ENCODE results near the gene ELN. TPM values are rescaled to one million over a fixed set of nuclear protein-coding genes. Genes with fewer than 3 reads are reported as not detected.

The ELN gene
- total and polyA plus RNA-seq, 2 of the 4 experiments (the other 2 are of a cell fraction): 2.2 to 14.3 TPM

- Histone ChIP-seq H4K91ac (ENCODE audit: insufficient read depth, low read depth, low read length) (peak within 1 kb of the TSS; percentile 92), H2AK9ac (replicated peaks; ENCODE audit: low read depth, low read length, poor library complexity) (peak within 1 kb of the TSS; percentile 91), H2BK5ac (ENCODE audit: low read depth, low read length, poor library complexity, severe bottlenecking) (peak within 1 kb of the TSS; percentile 65), H3K36me3 (ENCODE audit: control insufficient read depth, insufficient read depth, low read length) (peaks cover 12% of the 10 kb centered on the region), H2BK15ac (ENCODE audit: low read depth, low read length) (peak within 1 kb of the TSS; percentile 74; the same call in 1 of the 3 replicates), H3K14ac (replicated peaks; ENCODE audit: low read depth, low read length) (peak within 1 kb of the TSS; percentile 92), H3K23ac (ENCODE audit: low read depth, low read length) (peak within 1 kb of the TSS; percentile 79; the same call in 1 of the 2 replicates), H2BK20ac (ENCODE audit: low read depth, low read length) (peak within 1 kb of the TSS; percentile 20; the same call in 1 of the 2 replicates), H2AK5ac (ENCODE audit: low read depth, low read length) (peak within 1 kb of the TSS; percentile 95), H2BK120ac (ENCODE audit: low read depth, low read length) (peak within 1 kb of the TSS; percentile 69), H3K79me1 (ENCODE audit: low read depth in 1 of 2, low read length in 2 of 2) (peaks cover 22 to 39% of the 10 kb centered on the region in 2 experiments), H3K4me3 (ENCODE audit: insufficient read depth, low read depth, low read length) (peak within 1 kb of the TSS; percentile 67), H3K4me1 (ENCODE audit: control insufficient read depth, insufficient read depth, low read length) (peaks cover 24% of the 10 kb centered on the region), H4K20me1 (ENCODE audit: insufficient read depth, low read length) (peaks cover 11% of the 10 kb centered on the region), H3K27ac (ENCODE audit: insufficient read depth, low read length) (peak within 1 kb of the TSS; percentile 96), H3K4me2 (ENCODE audit: low read depth, low read length) (peak within 1 kb of the TSS; percentile 94), H4K5ac (ENCODE audit: low read depth, low read length) (peak within 1 kb of the TSS; percentile 50), H3K56ac (ENCODE audit: extremely low read depth, insufficient read depth, low read length) (peak within 1 kb of the TSS; percentile 76), H3K27me3 (ENCODE audit: control insufficient read depth, insufficient read depth, low read length) (no peaks in the 10 kb centered on the region), H2AFZ (replicated peaks; ENCODE audit: low read length, poor library complexity) (peak within 1 kb of the TSS; percentile 90), H3K4ac (ENCODE audit: low read depth, low read length) (peak within 1 kb of the TSS; percentile 90), H3K9me1 (ENCODE audit: insufficient read depth, low read length) (peaks cover 23% of the 10 kb centered on the region), H4K8ac (ENCODE audit: low read depth in 2 of 2, low read length in 2 of 2) (peak within 1 kb of the TSS; percentile 64 to 89), H3K9ac (ENCODE audit: low read depth, low read length) (peak within 1 kb of the TSS; percentile 82), H3K9me3 (ENCODE audit: control insufficient read depth, insufficient read depth, low read length) (no peaks in the 10 kb centered on the region), H3K18ac (ENCODE audit: low read depth, low read length) (peak within 1 kb of the TSS; percentile 36)
- 8% methylated on average over 32 of the region's 71 CpGs; no CpG with 5 or more reads in 1 of the 2 experiments for WGBS, 2 experiments (ENCODE audit: extremely low coverage in 2 of 2, insufficient read length in 1 of 2)
- ATAC-seq (ENCODE audit: low read depth) (peak; percentile 85), DNase-seq (peak; percentile 79)
- no TSS peak for BruUV-seq (replicated peaks)
- no peak for TF ChIP-seq NFE2L2 (IDR thresholded peaks at IDR 0.05; ENCODE audit: low read depth, low read length)
- TF ChIP-seq MAFK (IDR thresholded peaks at IDR 0.05; ENCODE audit: low read depth, low read length): no peak
- no peak for TF ChIP-seq CEBPB (IDR thresholded peaks at IDR 0.05; ENCODE audit: low read depth, low read length)
- TF ChIP-seq POLR2A (IDR thresholded peaks at IDR 0.05; ENCODE audit: low read depth, low read length): peak; percentile 78
- TF ChIP-seq SMC3 (IDR thresholded peaks at IDR 0.05; ENCODE audit: low read depth, low read length): no peak
- TF ChIP-seq MAZ (IDR thresholded peaks at IDR 0.05; ENCODE audit: borderline replicate concordance, low read depth, low read length): peak; percentile 71; the same call in 1 of the 2 replicates
- no peak for TF ChIP-seq CHD1 (IDR thresholded peaks at IDR 0.05; ENCODE audit: low read depth, low read length)
- TF ChIP-seq RAD21 (IDR thresholded peaks at IDR 0.05; ENCODE audit: low read length): no peak
- TF ChIP-seq ELK1 (IDR thresholded peaks at IDR 0.05; ENCODE audit: borderline replicate concordance, low read depth, low read length): no peak
- intact Hi-C loops (cut with micrococcal nuclease): no loop called here
- ChIA-PET CTCF (interaction anchor here (1.1 kb wide), 1 partner anchor 217 kb away, joined by 3 read pairs; no protein-coding TSS in a partner anchor), POLR2A (ENCODE audit: unreplicated experiment) (interaction anchor here (0.6 kb wide), 2 partner anchors 10 to 99 kb away, joined by 3 to 6 read pairs; no protein-coding TSS in a partner anchor)
- in situ Hi-C loops (cut with MboI; ENCODE audit: low sequenced_read_pairs): no loop called here
- dilution Hi-C loops (cut with HindIII; ENCODE audit: low sequenced_read_pairs, unreplicated experiment): no loop called here
Observed at GRCh38 chr7:74083117-74083876, 55.3 kb downstream of the ELN start, which contains the start of gene LIMK1. Gene LIMK1 (plus strand): TSS chr7:74083804. CDS start chr7:74083991, 187 bp downstream.

Measured in IMR-90 (cell line).